H9 (cell line): ENCODE data around the gene ALG14. TPM values are rescaled to one million over a fixed set of nuclear protein-coding genes. Genes with fewer than 3 reads are reported as not detected.
"Not testable (repeated sequence)": the region's sequence is repeated elsewhere in the genome, so short reads cannot be mapped to it uniquely, and the experiment has no call there.

Experiments
- DNase-seq: peaks from one replicate; pipeline ENCODE4 v3.0.0-alpha.2; 2017
- H2AFZ ChIP-seq: one replicate; pipeline ENCODE4 v1.6.1; 2013; ENCODE audit warnings: mild to moderate bottlenecking, low read length, control low read depth, moderate library complexity
- H2AK5ac ChIP-seq: 2 replicates; pipeline ENCODE4 v1.6.1; 2013; ENCODE audit warnings: low read length, control low read depth, mixed read lengths; ENCODE audit not compliant: insufficient read length
- H2BK120ac ChIP-seq: one replicate; pipeline ENCODE4 v1.6.1; 2013; ENCODE audit warnings: low read depth, mild to moderate bottlenecking, low read length, control low read depth, inconsistent platforms; ENCODE audit not compliant: poor library complexity, severe bottlenecking
- H2BK12ac ChIP-seq: 2 replicates; pipeline ENCODE4 v1.6.1; 2013; ENCODE audit warnings: low read length, control low read depth, mixed read lengths, low read depth; ENCODE audit not compliant: insufficient read length
- H2BK15ac ChIP-seq: 2 replicates; pipeline ENCODE4 v1.6.1; 2013; ENCODE audit warnings: low read depth, low read length, control low read depth
- H2BK20ac ChIP-seq: one replicate; pipeline ENCODE4 v1.6.1; 2013; ENCODE audit warnings: low read depth, mild to moderate bottlenecking, low read length, control low read depth, inconsistent platforms; ENCODE audit not compliant: poor library complexity, severe bottlenecking
- H2BK5ac ChIP-seq: 2 replicates; pipeline ENCODE4 v1.6.1; 2013; ENCODE audit warnings: low read length, control low read depth, mixed read lengths; ENCODE audit not compliant: insufficient read length
- H3K14ac ChIP-seq: 2 replicates; pipeline ENCODE4 v1.6.1; 2013; ENCODE audit warnings: low read length, control low read depth; ENCODE audit not compliant: insufficient read depth
- H3K18ac ChIP-seq: 2 replicates; pipeline ENCODE4 v1.6.1; 2013; ENCODE audit warnings: low read depth, mild to moderate bottlenecking, mixed read lengths, low read length, control low read depth; ENCODE audit not compliant: insufficient read length
- H3K23ac ChIP-seq: 2 replicates; pipeline ENCODE4 v1.6.1; 2013; ENCODE audit warnings: low read length, control low read depth, mixed read lengths, low read depth; ENCODE audit not compliant: insufficient read length
- H3K23me2 ChIP-seq: 2 replicates; pipeline ENCODE4 v1.6.1; 2013; ENCODE audit warnings: low read depth, mild to moderate bottlenecking, mixed read lengths, low read length, control low read depth; ENCODE audit not compliant: insufficient read length, poor library complexity, severe bottlenecking
- H3K27ac ChIP-seq: 2 replicates; pipeline ENCODE4 v1.5.1; 2013; ENCODE audit warnings: low read length, control low read depth, mixed read lengths, low read depth; ENCODE audit not compliant: insufficient read length
- H3K27me3 ChIP-seq: 2 replicates; pipeline ENCODE4 v1.6.1; 2013; ENCODE audit warnings: low read length, control low read depth, inconsistent platforms; ENCODE audit not compliant: insufficient read depth
- H3K4ac ChIP-seq: 2 replicates; pipeline ENCODE4 v1.6.1; 2013; ENCODE audit warnings: low read depth, mild to moderate bottlenecking, control low read depth, inconsistent platforms, low read length, moderate library complexity
- H3K4me1 ChIP-seq: 2 replicates; pipeline ENCODE4 v1.6.1; 2013; ENCODE audit warnings: low read length, control low read depth, inconsistent platforms; ENCODE audit not compliant: insufficient read depth
- H3K4me2 ChIP-seq: 2 replicates; pipeline ENCODE4 v1.6.1; 2013; ENCODE audit warnings: low read length, control low read depth, mixed read lengths; ENCODE audit not compliant: insufficient read length, insufficient read depth
- H3K56ac ChIP-seq: 2 replicates; pipeline ENCODE4 v1.6.1; 2013; ENCODE audit warnings: low read depth, mild to moderate bottlenecking, mixed read lengths, low read length, control low read depth; ENCODE audit not compliant: insufficient read length
- H3K79me1 ChIP-seq: 2 replicates; pipeline ENCODE4 v1.6.1; 2013; ENCODE audit warnings: low read depth, mild to moderate bottlenecking, moderate library complexity, low read length, control low read depth, inconsistent platforms; ENCODE audit not compliant: insufficient read depth, poor library complexity, severe bottlenecking
- H3K79me2 ChIP-seq: 2 replicates; pipeline ENCODE4 v1.6.1; 2013; ENCODE audit warnings: low read length, control low read depth, inconsistent platforms; ENCODE audit not compliant: insufficient read depth
- H3K9ac ChIP-seq: 2 replicates; pipeline ENCODE4 v1.6.1; 2013; ENCODE audit warnings: low read length, control low read depth, mixed read lengths; ENCODE audit not compliant: insufficient read length; ENCODE audit errors: extremely low read depth
- H3K9me3 ChIP-seq: one replicate; pipeline ENCODE4 v1.6.1; 2013; ENCODE audit warnings: low read depth, low read length, inconsistent platforms; ENCODE audit not compliant: control insufficient read depth
- H3T11ph ChIP-seq: one replicate; pipeline ENCODE4 v1.6.1; 2013; ENCODE audit warnings: mild to moderate bottlenecking, low read length, control low read depth, inconsistent platforms
- H4K20me1 ChIP-seq: one replicate; pipeline ENCODE4 v1.6.1; 2013; ENCODE audit not compliant: control insufficient read depth, insufficient read length, insufficient read depth
- H4K5ac ChIP-seq: 2 replicates; pipeline ENCODE4 v1.6.1; 2013; ENCODE audit warnings: low read depth, mild to moderate bottlenecking, mixed read lengths, low read length, control low read depth; ENCODE audit not compliant: insufficient read length
- H4K8ac ChIP-seq: replicated peaks from 2 replicates; pipeline ENCODE4 v1.6.1; 2013; ENCODE audit warnings: low read length, control low read depth, mixed read lengths, low read depth; ENCODE audit not compliant: insufficient read length
- H4K91ac ChIP-seq: 2 replicates; pipeline ENCODE4 v1.6.1; 2013; ENCODE audit warnings: low read depth, mild to moderate bottlenecking, moderate library complexity, mixed read lengths, low read length, control low read depth; ENCODE audit not compliant: insufficient read length
- H3K27ac Mint-ChIP-seq, 3 experiments: 2 replicates in 2 of 3; 3 replicates in 1 of 3; pipeline ENCODE4 v1.8.0; 2020 to 2021; ENCODE audit warnings: mixed read lengths in 3 of 3, mild to moderate bottlenecking in 1 of 3, moderate library complexity in 1 of 3
- H3K27me3 Mint-ChIP-seq: 2 replicates; pipeline ENCODE4 v1.8.0; 2021; ENCODE audit warnings: low read depth, mild to moderate bottlenecking, moderate library complexity, mixed read lengths
- H3K36me3 Mint-ChIP-seq, 3 experiments: 2 replicates in 2 of 3; 3 replicates in 1 of 3; pipeline ENCODE4 v1.8.0; 2020 to 2021; ENCODE audit warnings: low read depth in 3 of 3, mixed read lengths in 3 of 3; ENCODE audit not compliant: insufficient read depth in 1 of 3
- H3K4me1 Mint-ChIP-seq, 2 experiments: 2 replicates each; pipeline ENCODE4 v1.8.0; 2020; ENCODE audit warnings: mixed read lengths in 2 of 2
- H3K4me3 Mint-ChIP-seq, 2 experiments: 2 replicates in 1 of 2; 3 replicates in 1 of 2; pipeline ENCODE4 v1.8.0; 2020 to 2021; ENCODE audit warnings: mild to moderate bottlenecking in 2 of 2, mixed read lengths in 2 of 2, moderate library complexity in 1 of 2
- H3K9me3 Mint-ChIP-seq, 2 experiments: 2 replicates in 1 of 2; 3 replicates in 1 of 2; pipeline ENCODE4 v1.8.0; 2020; ENCODE audit warnings: mild to moderate bottlenecking in 2 of 2, mixed read lengths in 2 of 2, moderate library complexity in 1 of 2
- WGBS: extraction: QIAGEN DNeasy Blood & Tissue Kit; methylation state at CpG from one replicate; pipeline ENCODE4 v1.1.7; 2013; ENCODE audit warnings: missing lambda C conversion rate, low lambda C conversion rate, mixed read lengths; ENCODE audit not compliant: insufficient read length; ENCODE audit errors: extremely low coverage; 5-methylcytosine and 5-hydroxymethylcytosine counted together
- total RNA-seq: library from RNA; stranded (reverse); gene quantifications from 2 replicates; pipeline ENCODE4 v1.2.1, GENCODE V29; 2021
- TF ChIP-seq, protein P1 (sequence below): fragments of 200-600 bp; sonication (generic); conservative IDR thresholded peaks from 3 replicates; pipeline ENCODE4 v1.8.0; 2021; ENCODE audit warnings: antibody characterized with exemption, mild to moderate bottlenecking

The ALG14 gene
- total RNA-seq, 1 experiment from 2014 or later = 2.5 TPM

- H2BK12ac ChIP-seq = no peak overlapping the region
- H3K9me3 Mint-ChIP-seq = no peaks in the 10 kb centered on the region; a peak in 1 of 5 replicates
- H2BK20ac ChIP-seq = no peak overlapping the region
- H3K4me3 Mint-ChIP-seq = no peak overlapping the region
- H3K23ac ChIP-seq = no peak overlapping the region
- H3K79me2 ChIP-seq = no peaks in the 10 kb centered on the region; the same call in 1 of the 2 replicates
- H3K23me2 ChIP-seq = no peaks in the 10 kb centered on the region
- no peak overlapping the region for H3K18ac ChIP-seq
- H2AFZ ChIP-seq = no peak overlapping the region
- no peak overlapping the region for H4K91ac ChIP-seq
- H2BK15ac ChIP-seq = no peak overlapping the region
- H3K27me3 ChIP-seq = no peaks in the 10 kb centered on the region
- no peaks in the 10 kb centered on the region for H3K27me3 Mint-ChIP-seq
- no peak overlapping the region for H3K4ac ChIP-seq
- no peak overlapping the region for H2BK120ac ChIP-seq
- H3K4me1 ChIP-seq = no peaks in the 10 kb centered on the region
- H3K36me3 Mint-ChIP-seq = no peaks in the 10 kb centered on the region
- TF ChIP-seq, protein P1, sequence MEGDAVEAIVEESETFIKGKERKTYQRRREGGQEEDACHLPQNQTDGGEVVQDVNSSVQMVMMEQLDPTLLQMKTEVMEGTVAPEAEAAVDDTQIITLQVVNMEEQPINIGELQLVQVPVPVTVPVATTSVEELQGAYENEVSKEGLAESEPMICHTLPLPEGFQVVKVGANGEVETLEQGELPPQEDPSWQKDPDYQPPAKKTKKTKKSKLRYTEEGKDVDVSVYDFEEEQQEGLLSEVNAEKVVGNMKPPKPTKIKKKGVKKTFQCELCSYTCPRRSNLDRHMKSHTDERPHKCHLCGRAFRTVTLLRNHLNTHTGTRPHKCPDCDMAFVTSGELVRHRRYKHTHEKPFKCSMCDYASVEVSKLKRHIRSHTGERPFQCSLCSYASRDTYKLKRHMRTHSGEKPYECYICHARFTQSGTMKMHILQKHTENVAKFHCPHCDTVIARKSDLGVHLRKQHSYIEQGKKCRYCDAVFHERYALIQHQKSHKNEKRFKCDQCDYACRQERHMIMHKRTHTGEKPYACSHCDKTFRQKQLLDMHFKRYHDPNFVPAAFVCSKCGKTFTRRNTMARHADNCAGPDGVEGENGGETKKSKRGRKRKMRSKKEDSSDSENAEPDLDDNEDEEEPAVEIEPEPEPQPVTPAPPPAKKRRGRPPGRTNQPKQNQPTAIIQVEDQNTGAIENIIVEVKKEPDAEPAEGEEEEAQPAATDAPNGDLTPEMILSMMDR = no peak
- H3T11ph ChIP-seq = no peak overlapping the region
- H3K27ac Mint-ChIP-seq = peak overlapping the region in 2 of 3 experiments; percentile 46 to 68; a peak in 2 of 7 replicates
- H2AK5ac ChIP-seq = no peak overlapping the region
- no peaks in the 10 kb centered on the region for H3K9me3 ChIP-seq
- no peak overlapping the region for H3K14ac ChIP-seq
- no peak overlapping the region for H3K27ac ChIP-seq
- no peak overlapping the region for H4K5ac ChIP-seq
- no peaks in the 10 kb centered on the region for H4K20me1 ChIP-seq
- no peak overlapping the region for H4K8ac ChIP-seq
- no peak for DNase-seq
- WGBS = no CpG with 5 or more reads among the region's 3 CpGs
- no peaks in the 10 kb centered on the region for H3K79me1 ChIP-seq
- no peak overlapping the region for H3K9ac ChIP-seq
- H2BK5ac ChIP-seq = no peak overlapping the region
- no peak overlapping the region for H3K4me2 ChIP-seq
- no peak overlapping the region for H3K56ac ChIP-seq
- H3K4me1 Mint-ChIP-seq = peaks cover 15 to 29% of the 10 kb centered on the region in 2 experiments
These were observed 74.6 kb downstream of the ALG14 start for GRCh38 chr1:94998114-94998513.

DNA sequence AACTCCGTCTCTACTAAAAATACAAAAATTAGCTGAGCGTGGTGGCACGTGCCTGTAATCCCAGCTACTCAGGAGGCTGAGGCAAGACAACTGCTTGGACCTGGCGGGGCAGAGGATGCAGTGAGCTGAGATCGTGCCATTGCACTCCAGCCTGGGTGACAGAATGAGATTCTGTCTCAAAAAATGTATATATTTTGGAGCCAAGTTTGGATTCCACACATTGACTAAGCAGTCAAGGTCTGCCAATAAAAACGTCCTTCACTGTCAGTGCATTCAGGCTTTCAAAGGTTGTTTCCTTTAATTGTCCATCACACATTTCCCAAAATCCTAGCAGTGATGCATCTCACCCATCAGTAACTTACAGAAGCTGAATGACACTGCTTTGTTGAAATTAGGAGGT is 77.2 kb downstream of the ALG14 start:
- H3K9me3 ChIP-seq, H3K27ac ChIP-seq, H4K91ac ChIP-seq, H3K9ac ChIP-seq, DNase-seq, H3K27me3 ChIP-seq, H3K23me2 ChIP-seq, H3K4me2 ChIP-seq, H4K20me1 ChIP-seq, H3K36me3 Mint-ChIP-seq, H2BK120ac ChIP-seq, H2AK5ac ChIP-seq, H3K27me3 Mint-ChIP-seq, H2BK20ac ChIP-seq, H3K4me3 Mint-ChIP-seq, H3T11ph ChIP-seq, H3K14ac ChIP-seq, H3K4me1 ChIP-seq, H3K79me1 ChIP-seq, H2AFZ ChIP-seq, H3K23ac ChIP-seq, H2BK15ac ChIP-seq, H2BK5ac ChIP-seq, H3K9me3 Mint-ChIP-seq, H3K27ac Mint-ChIP-seq, H4K8ac ChIP-seq, H3K4ac ChIP-seq, H3K18ac ChIP-seq, H3K56ac ChIP-seq, H2BK12ac ChIP-seq, H4K5ac ChIP-seq, H3K79me2 ChIP-seq: not testable (repeated sequence)
- WGBS = no CpG with 5 or more reads among the region's 6 CpGs
- H3K4me1 Mint-ChIP-seq = peaks cover 11 to 18% of the 10 kb centered on the region in 2 experiments
